ENCODE measurements around the gene EVA1A.

The EVA1A gene

GRCh38 chr2:75573145-75573878 lies 12.6 kb upstream of the EVA1A start:
- Histone ChIP-seq H3K4me1 (ENCODE audit: low read depth, poor library complexity, severe bottlenecking) (peaks cover 17% of the 10 kb centered on the region), H3K27ac (no peak overlapping the region), H3K36me3 (ENCODE audit: insufficient read depth) (no peaks in the 10 kb centered on the region), H3K27me3 (ENCODE audit: insufficient read depth, low read depth) (no peaks in the 10 kb centered on the region), H4K20me1 (ENCODE audit: insufficient read depth) (no peaks in the 10 kb centered on the region), H3K79me2 (ENCODE audit: insufficient read depth, low read depth) (no peaks in the 10 kb centered on the region), H3K9ac (no peak overlapping the region), H3K4me2 (no peak overlapping the region), H2AFZ (ENCODE audit: low read depth) (no peak overlapping the region), H3K4me3 (IDR thresholded peaks at IDR 0.05; ENCODE audit: insufficient read depth, low read depth, low read length) (no peak overlapping the region)
- TF ChIP-seq CTCF (conservative IDR thresholded peaks at IDR 0.05; ENCODE audit: low read depth, low read length): no peak

- no peak for TF ChIP-seq CTCF (conservative IDR thresholded peaks at IDR 0.05; ENCODE audit: low read depth, low read length)
- H3K4me1 ChIP-seq (ENCODE audit: low read depth, poor library complexity, severe bottlenecking): peaks cover 17% of the 10 kb centered on the region
- peak overlapping the region; percentile 28; the same call in 1 of the 2 replicates for H2AFZ ChIP-seq (ENCODE audit: low read depth)
- H3K4me2 ChIP-seq: no peak overlapping the region
- no peaks in the 10 kb centered on the region for H3K36me3 ChIP-seq (ENCODE audit: insufficient read depth)
- no peak overlapping the region for H3K9ac ChIP-seq
- H3K79me2 ChIP-seq (ENCODE audit: insufficient read depth, low read depth): no peaks in the 10 kb centered on the region
- no peaks in the 10 kb centered on the region for H4K20me1 ChIP-seq (ENCODE audit: insufficient read depth)
- H3K27ac ChIP-seq: no peak overlapping the region
- H3K4me3 ChIP-seq (IDR thresholded peaks at IDR 0.05; ENCODE audit: insufficient read depth, low read depth, low read length): no peak overlapping the region
- H3K27me3 ChIP-seq (ENCODE audit: insufficient read depth, low read depth): no peaks in the 10 kb centered on the region
Measured at GRCh38 chr2:75571730-75572430, 11.1 kb upstream of the EVA1A start.

GRCh38 chr2:75570948-75571729 lies 10.4 kb upstream of the EVA1A start:
- Histone ChIP-seq H3K27me3 (ENCODE audit: insufficient read depth, low read depth) (no peaks in the 10 kb centered on the region), H3K4me1 (ENCODE audit: low read depth, poor library complexity, severe bottlenecking) (peaks cover 17% of the 10 kb centered on the region), H2AFZ (ENCODE audit: low read depth) (peak overlapping the region; percentile 28; the same call in 1 of the 2 replicates), H3K36me3 (ENCODE audit: insufficient read depth) (no peaks in the 10 kb centered on the region), H3K9ac (peak overlapping the region; percentile 20; the same call in 1 of the 2 replicates), H3K27ac (peak overlapping the region; percentile 31; the same call in 1 of the 2 replicates), H3K4me3 (IDR thresholded peaks at IDR 0.05; ENCODE audit: insufficient read depth, low read depth, low read length) (no peak overlapping the region), H3K79me2 (ENCODE audit: insufficient read depth, low read depth) (no peaks in the 10 kb centered on the region), H4K20me1 (ENCODE audit: insufficient read depth) (no peaks in the 10 kb centered on the region), H3K4me2 (peak overlapping the region; percentile 33)
- TF ChIP-seq CTCF (conservative IDR thresholded peaks at IDR 0.05; ENCODE audit: low read depth, low read length): no peak

Measured in KMS-11 (cell line).